GM19023 (cell line): Measurements from ENCODE around the gene ARID5B.
"Not testable (repeated sequence)": the region's sequence is repeated elsewhere in the genome, so short reads cannot be mapped to it uniquely, and the experiment has no call there.

Experiments used
- ATAC-seq: cut with Tn5 transposase; IDR thresholded peaks from one replicate; pipeline ENCODE4 v1.9.1; 2021; ENCODE audit warnings: mild to moderate bottlenecking, moderate library complexity; ENCODE audit not compliant: unreplicated experiment

ARID5B gene

GRCh38 chr10:61900829-61901792, at the start of gene ARID5B:
Gene ARID5B, plus strand, starts transcription at chr10:61901699. Its CDS starts 11 bp downstream, at chr10:61901710.
- no peak for ATAC-seq

- ATAC-seq: no peak
These were observed 49.2 kb upstream of the ARID5B start for GRCh38 chr10:61852261-61852660.

GRCh38 chr10:61855771-61856170, 45.7 kb upstream of the ARID5B start:
- ATAC-seq: no peak

GRCh38 chr10:61857746-61858145, 43.8 kb upstream of the ARID5B start:
- ATAC-seq: no peak

- ATAC-seq: no peak
These were observed 41.7 kb upstream of the ARID5B start for GRCh38 chr10:61859786-61860185.

- no peak for ATAC-seq
These were observed 40.3 kb upstream of the ARID5B start for GRCh38 chr10:61860964-61861758.

- no peak for ATAC-seq
These were observed 37.5 kb upstream of the ARID5B start for GRCh38 chr10:61863981-61864380.

- ATAC-seq: no peak
These were observed 34.7 kb upstream of the ARID5B start for GRCh38 chr10:61866700-61867368.

GRCh38 chr10:61867374-61867773, 34.1 kb upstream of the ARID5B start:
- ATAC-seq: not testable (repeated sequence)

- ATAC-seq: not testable (repeated sequence)
These were observed 33.7 kb upstream of the ARID5B start for GRCh38 chr10:61867817-61868216.

GRCh38 chr10:61869041-61869675, 32.3 kb upstream of the ARID5B start:
- no peak for ATAC-seq

GRCh38 chr10:61869774-61870525, 31.5 kb upstream of the ARID5B start:
- ATAC-seq: no peak

- no peak for ATAC-seq
These were observed 31.0 kb upstream of the ARID5B start for GRCh38 chr10:61870526-61870895.

- ATAC-seq: no peak
These were observed 30.0 kb upstream of the ARID5B start for GRCh38 chr10:61871487-61871886.

GRCh38 chr10:61877887-61878739, 23.4 kb upstream of the ARID5B start:
- ATAC-seq: no peak

GRCh38 chr10:61878740-61879068, 22.8 kb upstream of the ARID5B start:
- ATAC-seq: no peak

GRCh38 chr10:61882621-61883370, 18.7 kb upstream of the ARID5B start:
- no peak for ATAC-seq

- no peak for ATAC-seq
These were observed 18.0 kb upstream of the ARID5B start for GRCh38 chr10:61883371-61884025.
